LHCN-M2 (cell line): ENCODE measurements around the gene OAS3. TPM values are rescaled to one million over a fixed set of nuclear protein-coding genes. Genes with fewer than 3 reads are reported as not detected.
"Not testable (repeated sequence)": the region's sequence is repeated elsewhere in the genome, so short reads cannot be mapped to it uniquely, and the experiment has no call there.

Experiments used
- DNase-seq: peaks from one replicate; pipeline ENCODE4 v3.0.0-alpha.2; 2012; ENCODE audit warnings: low read depth
- polyA plus RNA-seq: library from polyadenylated mRNA; unstranded; fragments of >200 nt; gene quantifications from one replicate; pipeline ENCODE4 v1.2.1, GENCODE V29; 2012; ENCODE audit warnings: missing spikeins
- total RNA-seq: library from RNA; depleted of rRNA; stranded (reverse); fragments of >200 nt; gene quantifications from 2 replicates; pipeline ENCODE4 v1.2.3, GENCODE V29; 2014; rRNA removed

Gene OAS3
- 9.8 and 13.8 TPM in 2 replicates for total RNA-seq
- 4.0 TPM for polyA plus RNA-seq

GRCh38 chr12:112937741-112938719, at the start of gene OAS3:
Gene OAS3, plus strand, starts transcription at chr12:112938474. Its CDS starts 57 bp downstream, at chr12:112938531.
- DNase-seq = peak; percentile 71

- no peak for DNase-seq
These were observed 46.9 kb upstream of the OAS3 start for GRCh38 chr12:112891093-112892024.

GRCh38 chr12:112892856-112893255, 45.4 kb upstream of the OAS3 start:
- DNase-seq = no peak

GRCh38 chr12:112894128-112894527, 44.1 kb upstream of the OAS3 start:
- no peak for DNase-seq

- no peak for DNase-seq
These were observed 39.9 kb upstream of the OAS3 start for GRCh38 chr12:112898380-112898779.

GRCh38 chr12:112900298-112901145, 37.8 kb upstream of the OAS3 start:
- DNase-seq = peak; percentile 58

GRCh38 chr12:112901271-112901670, 37.0 kb upstream of the OAS3 start:
- no peak for DNase-seq

GRCh38 chr12:112904571-112904970, 33.7 kb upstream of the OAS3 start:
- DNase-seq = peak; percentile 21

- DNase-seq = peak; percentile 18
These were observed 32.7 kb upstream of the OAS3 start for GRCh38 chr12:112905451-112906089.

GRCh38 chr12:112906712-112907414, 31.4 kb upstream of the OAS3 start, which contains the start of gene OAS1:
Gene OAS1, plus strand, starts transcription at chr12:112906962. Its CDS starts 78 bp downstream, at chr12:112907040.
- DNase-seq = peak; percentile 64

- no peak for DNase-seq
These were observed 30.7 kb upstream of the OAS3 start for GRCh38 chr12:112907415-112908157.

GRCh38 chr12:112908548-112908947, 29.7 kb upstream of the OAS3 start:
- no peak for DNase-seq

GRCh38 chr12:112909693-112910092, 28.6 kb upstream of the OAS3 start:
- DNase-seq = no peak

GRCh38 chr12:112913038-112913688, 25.1 kb upstream of the OAS3 start:
- DNase-seq = no peak

GRCh38 chr12:112913888-112914287, 24.4 kb upstream of the OAS3 start:
- DNase-seq = not testable (repeated sequence)

GRCh38 chr12:112916270-112916669, 22.0 kb upstream of the OAS3 start:
- peak; percentile 29 for DNase-seq

GRCh38 chr12:112919121-112919520, 19.2 kb upstream of the OAS3 start:
- DNase-seq = no peak

GRCh38 chr12:112924986-112925385, 13.3 kb upstream of the OAS3 start:
- no peak for DNase-seq
